Keratinocyte (primary cell): Measurements from ENCODE around the gene URGCP. TPM values are rescaled to one million over a fixed set of nuclear protein-coding genes. Genes with fewer than 3 reads are reported as not detected.

Experiments
- DNase-seq: peaks from one replicate; pipeline ENCODE4 v3.0.0-alpha.2; 2011; ENCODE audit warnings: low read depth, missing footprints, low spot score
- FAIRE-seq: peaks from 2 replicates; lab custom pipeline; 2011; peaks lifted over from hg19 to GRCh38; lab: Jason Lieb, UNC
- H2AFZ ChIP-seq: 2 replicates; pipeline ENCODE4 v1.6.0; 2012; ENCODE audit warnings: low read length, control low read depth, inconsistent platforms; ENCODE audit not compliant: control insufficient read depth
- H3K27ac ChIP-seq: 2 replicates; pipeline ENCODE4 v1.5.1; 2011; ENCODE audit warnings: low read length; ENCODE audit not compliant: control insufficient read depth, insufficient read depth
- H3K27me3 ChIP-seq: 3 replicates; pipeline ENCODE4 v1.6.0; 2011; ENCODE audit warnings: low read length; ENCODE audit not compliant: control insufficient read depth, insufficient read depth; ENCODE audit errors: extremely low read depth
- H3K36me3 ChIP-seq, 2 experiments: 2 replicates in 1 of 2; 3 replicates in 1 of 2; pipeline ENCODE4 v1.5.1; 2011; ENCODE audit warnings: low read length in 2 of 2, mild to moderate bottlenecking in 1 of 2; ENCODE audit not compliant: control insufficient read depth in 2 of 2, insufficient read depth in 2 of 2; ENCODE audit errors: extremely low read depth in 1 of 2
- H3K4me1 ChIP-seq: 3 replicates; pipeline ENCODE4 v1.5.1; 2011; ENCODE audit warnings: low read length; ENCODE audit not compliant: control insufficient read depth, insufficient read depth; ENCODE audit errors: extremely low read depth
- H3K4me2 ChIP-seq: 3 replicates; pipeline ENCODE4 v1.6.0; 2011; ENCODE audit warnings: low read depth, low read length; ENCODE audit not compliant: control insufficient read depth, insufficient read depth; ENCODE audit errors: extremely low read depth
- H3K4me3 ChIP-seq, 3 experiments: fragments of 200-600 bp in 1 of 3; sonication (generic) in 1 of 3; 2 replicates in 2 of 3; 3 replicates in 1 of 3; pipeline ENCODE4 v1.5.1; 2011 to 2016; ENCODE audit warnings: low read length in 3 of 3, mild to moderate bottlenecking in 3 of 3, control low read depth in 2 of 3, inconsistent platforms in 1 of 3, low read depth in 1 of 3, mixed read lengths in 1 of 3, mixed run types in 1 of 3, moderate library complexity in 1 of 3; ENCODE audit not compliant: control insufficient read depth in 2 of 3, insufficient read depth in 2 of 3; ENCODE audit errors: extremely low read depth in 1 of 3
- H3K79me2 ChIP-seq: 2 replicates; pipeline ENCODE4 v1.6.0; 2012; ENCODE audit warnings: low read length; ENCODE audit not compliant: control insufficient read depth, insufficient read depth
- H3K9ac ChIP-seq: 3 replicates; pipeline ENCODE4 v1.6.0; 2011; ENCODE audit warnings: low read length; ENCODE audit not compliant: control insufficient read depth, insufficient read depth; ENCODE audit errors: extremely low read depth
- H3K9me1 ChIP-seq: 3 replicates; pipeline ENCODE4 v1.6.0; 2011; ENCODE audit warnings: low read length; ENCODE audit not compliant: control insufficient read depth, insufficient read depth; ENCODE audit errors: extremely low read depth
- H3K9me3 ChIP-seq: 2 replicates; pipeline ENCODE4 v1.5.1; 2012; ENCODE audit warnings: low read depth, low read length; ENCODE audit not compliant: control insufficient read depth
- H4K20me1 ChIP-seq: 3 replicates; pipeline ENCODE4 v1.6.0; 2011; ENCODE audit warnings: low read length; ENCODE audit not compliant: control insufficient read depth, insufficient read depth; ENCODE audit errors: extremely low read depth
- EZH2 ChIP-seq: IDR thresholded peaks from one replicate; pipeline ENCODE4 v1.6.1; 2012; ENCODE audit warnings: inconsistent platforms, mild to moderate bottlenecking, low read length, moderate library complexity
- dilution Hi-C: fragments of 300-500 bp; cut with MboI; formaldehyde crosslinking; loops from one replicate; pipeline ENCODE4 v1.7.0; 2020; ENCODE audit warnings: low sequenced_read_pairs; ENCODE audit not compliant: extremely low pct_ligation_motif_present
- polyA plus RNA-seq, 5 experiments: library from polyadenylated mRNA; depleted of rRNA in 3 of 5; stranded (reverse) in 3 of 5; stranded (forward) in 1 of 5; unstranded in 1 of 5; fragments of >200 nt; gene quantifications; 1 replicate in 1 of 5; 2 replicates in 3 of 5; 3 replicates in 1 of 5; pipeline versions ENCODE4 v1.2.1 to v1.2.3, GENCODE V29; 2011 to 2012; ENCODE audit warnings: missing spikeins in 2 of 5, low read depth in 1 of 5, low replicate concordance in 1 of 5
- TF ChIP-seq, protein P1 (sequence below), 3 experiments: IDR thresholded peaks in 1 of 3; conservative IDR thresholded peaks in 1 of 3; optimal IDR thresholded peaks in 1 of 3; 2 replicates in 2 of 3; 3 replicates in 1 of 3; pipeline versions ENCODE3 to v1.5.1; 2011; ENCODE audit warnings: low read length in 3 of 3, mild to moderate bottlenecking in 3 of 3, moderate library complexity in 2 of 3, control low read depth in 1 of 3, inconsistent platforms in 1 of 3; ENCODE audit not compliant: insufficient read depth in 2 of 3; ENCODE audit errors: extremely low read depth in 1 of 3

URGCP gene
- polyA plus RNA-seq, 1 donor (not counting 4 experiments of a cell fraction or from before 2014, with no cell fraction given): 27.6 TPM

DNA sequence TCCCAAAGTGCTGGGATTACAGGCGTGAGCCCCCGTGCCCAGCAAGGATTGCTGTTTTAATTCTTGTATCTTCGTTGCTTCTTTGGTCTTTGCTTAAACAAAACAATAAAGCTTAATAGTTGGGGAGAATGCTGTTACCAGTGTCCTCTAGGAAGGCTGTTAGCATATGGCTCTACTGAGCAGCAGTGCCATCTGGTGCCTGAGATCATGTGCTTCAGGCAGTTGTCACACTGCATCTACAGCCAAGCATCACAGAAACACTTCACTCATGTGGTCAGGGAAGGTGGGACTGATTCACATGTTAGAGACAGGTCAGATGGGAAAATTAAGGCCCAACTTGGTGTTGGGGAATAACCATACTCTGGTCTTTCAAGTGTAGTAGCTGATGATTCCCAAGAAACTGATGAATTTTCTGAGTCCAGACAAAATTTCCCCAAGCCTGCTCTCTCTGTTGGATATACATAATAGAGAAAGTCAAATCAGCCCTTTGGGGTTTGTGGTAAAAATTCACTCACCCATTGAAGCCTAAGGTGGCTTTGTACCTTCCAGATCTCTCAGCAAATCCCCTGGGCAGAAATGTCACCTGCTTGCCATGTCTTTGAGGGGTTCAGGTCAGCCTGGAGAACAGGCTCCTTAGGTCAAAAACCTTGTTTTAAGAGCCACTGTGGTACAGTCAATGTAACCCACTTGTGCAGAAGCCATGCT, 48.3 kb upstream of the URGCP start:
- Histone ChIP-seq H3K9me3 (no peaks in the 10 kb centered on the region), H2AFZ (no peak overlapping the region), H3K4me2 (no peak overlapping the region), H3K4me1 (no peaks in the 10 kb centered on the region), H3K27ac (no peak overlapping the region), H3K79me2 (no peaks in the 10 kb centered on the region), H3K4me3 (no peak overlapping the region), H3K27me3 (no peaks in the 10 kb centered on the region), H4K20me1 (no peaks in the 10 kb centered on the region), H3K9ac (no peak overlapping the region), H3K36me3 (peaks cover 0 to 2% of the 10 kb centered on the region in 2 experiments), H3K9me1 (no peaks in the 10 kb centered on the region)
- dilution Hi-C loops: no loop called here
- FAIRE-seq (peak; percentile 82), DNase-seq (no peak)
- no peak for TF ChIP-seq EZH2
- TF ChIP-seq, protein P1, sequence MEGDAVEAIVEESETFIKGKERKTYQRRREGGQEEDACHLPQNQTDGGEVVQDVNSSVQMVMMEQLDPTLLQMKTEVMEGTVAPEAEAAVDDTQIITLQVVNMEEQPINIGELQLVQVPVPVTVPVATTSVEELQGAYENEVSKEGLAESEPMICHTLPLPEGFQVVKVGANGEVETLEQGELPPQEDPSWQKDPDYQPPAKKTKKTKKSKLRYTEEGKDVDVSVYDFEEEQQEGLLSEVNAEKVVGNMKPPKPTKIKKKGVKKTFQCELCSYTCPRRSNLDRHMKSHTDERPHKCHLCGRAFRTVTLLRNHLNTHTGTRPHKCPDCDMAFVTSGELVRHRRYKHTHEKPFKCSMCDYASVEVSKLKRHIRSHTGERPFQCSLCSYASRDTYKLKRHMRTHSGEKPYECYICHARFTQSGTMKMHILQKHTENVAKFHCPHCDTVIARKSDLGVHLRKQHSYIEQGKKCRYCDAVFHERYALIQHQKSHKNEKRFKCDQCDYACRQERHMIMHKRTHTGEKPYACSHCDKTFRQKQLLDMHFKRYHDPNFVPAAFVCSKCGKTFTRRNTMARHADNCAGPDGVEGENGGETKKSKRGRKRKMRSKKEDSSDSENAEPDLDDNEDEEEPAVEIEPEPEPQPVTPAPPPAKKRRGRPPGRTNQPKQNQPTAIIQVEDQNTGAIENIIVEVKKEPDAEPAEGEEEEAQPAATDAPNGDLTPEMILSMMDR (optimal IDR thresholded peaks at IDR 0.05 in 1 of 3, IDR thresholded peaks at IDR 0.05 in 1 of 3, conservative IDR thresholded peaks at IDR 0.05 in 1 of 3; ENCODE audit: extremely low read depth in 1 of 3, insufficient read depth in 2 of 3, low read length in 3 of 3): peak; percentile 48 to 86 (median 54)

DNA sequence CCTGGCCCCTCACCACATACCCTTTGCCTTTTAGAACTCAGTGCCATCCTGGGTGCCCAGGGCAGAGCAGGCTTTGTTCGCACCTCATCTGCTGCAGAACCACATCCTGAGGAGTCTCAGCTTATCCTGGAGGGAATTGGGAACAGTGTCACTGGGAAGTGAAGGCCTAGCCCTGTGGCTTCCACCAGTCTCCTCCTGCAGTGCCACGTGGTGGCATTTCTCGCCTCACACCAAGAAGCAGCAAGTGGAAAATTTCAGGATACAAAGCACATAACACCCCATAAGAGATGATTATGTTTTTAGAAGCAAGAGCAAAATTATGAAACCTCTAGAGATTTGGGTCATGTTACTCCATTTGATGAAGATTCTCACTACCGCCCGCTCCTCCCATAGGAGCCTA, 46.7 kb upstream of the URGCP start:
- H2AFZ ChIP-seq: no peak overlapping the region
- no peaks in the 10 kb centered on the region for H3K9me1 ChIP-seq
- H4K20me1 ChIP-seq: no peaks in the 10 kb centered on the region
- no peak overlapping the region for H3K9ac ChIP-seq
- peaks cover 0 to 2% of the 10 kb centered on the region in 2 experiments for H3K36me3 ChIP-seq
- H3K4me2 ChIP-seq: no peak overlapping the region
- H3K9me3 ChIP-seq: no peaks in the 10 kb centered on the region
- dilution Hi-C loops: no loop called here
- FAIRE-seq (no peak), DNase-seq (no peak)
- no peaks in the 10 kb centered on the region for H3K27me3 ChIP-seq
- H3K27ac ChIP-seq: no peak overlapping the region
- H3K79me2 ChIP-seq: no peaks in the 10 kb centered on the region
- no peaks in the 10 kb centered on the region for H3K4me1 ChIP-seq
- H3K4me3 ChIP-seq: no peak overlapping the region
- no peak for TF ChIP-seq EZH2
- TF ChIP-seq, protein P1 (optimal IDR thresholded peaks at IDR 0.05 in 1 of 3, IDR thresholded peaks at IDR 0.05 in 1 of 3, conservative IDR thresholded peaks at IDR 0.05 in 1 of 3; ENCODE audit: extremely low read depth in 1 of 3, insufficient read depth in 2 of 3, low read length in 3 of 3): no peak
